SK-N-SH (cell line): ENCODE data around the gene TFAP2D.

Experiments used
- CHD2 ChIP-seq: fragments of 150-350 bp; IDR thresholded peaks from 2 replicates; pipeline ENCODE4 v1.6.1; 2018; ENCODE audit warnings: low read length; ENCODE audit not compliant: partially characterized antibody
- CTCF ChIP-seq: fragments of 200-600 bp; sonication (generic); IDR thresholded peaks from 2 replicates; pipeline ENCODE4 v1.6.1; 2017; ENCODE audit warnings: antibody characterized with exemption, mild to moderate bottlenecking, moderate library complexity
- ELF1 ChIP-seq: IDR thresholded peaks from 2 replicates; pipeline ENCODE4 v1.4.0; 2012
- EP300 ChIP-seq, 2 experiments: IDR thresholded peaks; 2 replicates each; pipeline versions ENCODE4 v1.4.0 to v1.6.1; 2012; ENCODE audit warnings: borderline replicate concordance in 1 of 2, low read depth in 1 of 2, low read length in 1 of 2
- EZH2phosphoT487 ChIP-seq: fragments of 200-600 bp; sonication (generic); IDR thresholded peaks from 2 replicates; pipeline ENCODE4 v1.6.1; 2017; ENCODE audit warnings: low read depth, mixed run types, mild to moderate bottlenecking, antibody characterized with exemption, moderate library complexity, borderline replicate concordance
- FOXM1 ChIP-seq: IDR thresholded peaks from 2 replicates; pipeline ENCODE4 v1.4.0; 2012; ENCODE audit warnings: low read depth, mild to moderate bottlenecking
- NFIC ChIP-seq: IDR thresholded peaks from 2 replicates; pipeline ENCODE4 v1.4.0; 2012; ENCODE audit warnings: borderline replicate concordance
- PBX3 ChIP-seq: IDR thresholded peaks from 2 replicates; pipeline ENCODE4; 2012
- POLR2AphosphoS5 ChIP-seq: IDR thresholded peaks from 2 replicates; pipeline ENCODE4 v1.6.1; 2012; ENCODE audit warnings: low read depth, low read length
- REST ChIP-seq: IDR thresholded peaks from 2 replicates; pipeline ENCODE4 v1.6.1; 2012; ENCODE audit warnings: mild to moderate bottlenecking, low read depth, low read length, moderate library complexity
- RFX5 ChIP-seq: IDR thresholded peaks from 2 replicates; pipeline ENCODE4 v1.6.1; 2012; ENCODE audit warnings: mild to moderate bottlenecking, improper control_type of control experiment, low read length
- SMC3 ChIP-seq: IDR thresholded peaks from 2 replicates; pipeline ENCODE4 v1.6.1; 2012; ENCODE audit warnings: low read depth, low read length, improper control_type of control experiment
- TAF1 ChIP-seq: IDR thresholded peaks from 2 replicates; pipeline ENCODE4 v1.6.1; 2012; ENCODE audit warnings: low read depth, mild to moderate bottlenecking, low read length, moderate library complexity, borderline replicate concordance

GRCh38 chr6:50807035-50807434 is 93.7 kb downstream of the TFAP2D start:
- TF ChIP-seq ELF1 (no peak), SMC3 (no peak), TAF1 (no peak), CHD2 (no peak), REST (no peak), EZH2phosphoT487 (no peak), NFIC (no peak), CTCF (no peak), PBX3 (no peak), FOXM1 (no peak), EP300 (IDR thresholded peaks at IDR 0.05; ENCODE audit: borderline replicate concordance in 1 of 2, low read depth in 1 of 2, low read length in 1 of 2) (no peak), POLR2AphosphoS5 (no peak), RFX5 (no peak)
